Neural progenitor cell (in vitro differentiated cells): ENCODE results near the gene TM9SF4.

ENCODE experiments used
- EZH2 ChIP-seq: fragments of 200-600 bp; sonication (generic); IDR thresholded peaks from 2 replicates; pipeline ENCODE4 v1.6.1; 2017; ENCODE audit warnings: antibody characterized with exemption, mild to moderate bottlenecking, moderate library complexity
- EZH2phosphoT487 ChIP-seq: fragments of 200-600 bp; sonication (generic); IDR thresholded peaks from 2 replicates; pipeline ENCODE4 v1.6.1; 2017; ENCODE audit warnings: antibody characterized with exemption
- TF ChIP-seq, protein P1 (sequence below): fragments of 200-600 bp; sonication (generic); IDR thresholded peaks from 2 replicates; pipeline ENCODE4 v1.5.1; 2017; ENCODE audit warnings: antibody characterized with exemption, mild to moderate bottlenecking

DNA sequence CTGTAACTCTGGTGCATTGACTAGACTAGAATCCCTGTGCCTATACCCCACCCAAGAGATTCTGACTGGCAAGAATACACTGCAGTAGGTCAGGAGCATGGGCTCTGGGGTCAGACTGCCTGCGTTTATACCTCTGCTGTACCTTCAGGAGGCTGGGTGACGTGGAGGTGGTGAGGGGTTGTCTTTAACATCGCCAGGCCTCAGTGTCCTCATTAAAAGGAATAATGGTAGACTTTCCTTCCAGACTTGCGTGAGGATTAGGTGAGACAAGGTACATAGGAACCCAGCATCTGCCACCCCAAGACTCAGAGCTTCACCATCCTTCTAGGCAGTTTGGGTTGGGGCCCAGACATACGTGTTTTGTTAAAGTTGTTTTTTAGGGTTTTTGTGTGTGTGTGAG is 44.3 kb downstream of the TM9SF4 start:
- TF ChIP-seq EZH2 (no peak), EZH2phosphoT487 (no peak)
- TF ChIP-seq, protein P1, sequence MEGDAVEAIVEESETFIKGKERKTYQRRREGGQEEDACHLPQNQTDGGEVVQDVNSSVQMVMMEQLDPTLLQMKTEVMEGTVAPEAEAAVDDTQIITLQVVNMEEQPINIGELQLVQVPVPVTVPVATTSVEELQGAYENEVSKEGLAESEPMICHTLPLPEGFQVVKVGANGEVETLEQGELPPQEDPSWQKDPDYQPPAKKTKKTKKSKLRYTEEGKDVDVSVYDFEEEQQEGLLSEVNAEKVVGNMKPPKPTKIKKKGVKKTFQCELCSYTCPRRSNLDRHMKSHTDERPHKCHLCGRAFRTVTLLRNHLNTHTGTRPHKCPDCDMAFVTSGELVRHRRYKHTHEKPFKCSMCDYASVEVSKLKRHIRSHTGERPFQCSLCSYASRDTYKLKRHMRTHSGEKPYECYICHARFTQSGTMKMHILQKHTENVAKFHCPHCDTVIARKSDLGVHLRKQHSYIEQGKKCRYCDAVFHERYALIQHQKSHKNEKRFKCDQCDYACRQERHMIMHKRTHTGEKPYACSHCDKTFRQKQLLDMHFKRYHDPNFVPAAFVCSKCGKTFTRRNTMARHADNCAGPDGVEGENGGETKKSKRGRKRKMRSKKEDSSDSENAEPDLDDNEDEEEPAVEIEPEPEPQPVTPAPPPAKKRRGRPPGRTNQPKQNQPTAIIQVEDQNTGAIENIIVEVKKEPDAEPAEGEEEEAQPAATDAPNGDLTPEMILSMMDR = no peak
